DOHH2 (cell line): ENCODE data around the gene LRP10.
"Not testable (repeated sequence)": the region's sequence is repeated elsewhere in the genome, so short reads cannot be mapped to it uniquely, and the experiment has no call there.

ENCODE experiments used
- H3F3A ChIP-seq: fragments of 200-600 bp; sonication (generic), shearing (Covaris generic); 2 replicates; pipeline ENCODE4 v1.6.0; 2016; ENCODE audit warnings: antibody characterized with exemption, mild to moderate bottlenecking; ENCODE audit not compliant: control insufficient read depth, insufficient read depth
- H3K27ac ChIP-seq: fragments of 200-600 bp; sonication (generic); 2 replicates; pipeline ENCODE4 v1.5.1; 2014; ENCODE audit warnings: low read depth, mild to moderate bottlenecking, low read length, moderate library complexity
- H3K27me3 ChIP-seq: fragments of 200-600 bp; sonication (generic); 2 replicates; pipeline ENCODE4 v1.6.1; 2014; ENCODE audit warnings: mild to moderate bottlenecking, low read length, mixed read lengths; ENCODE audit not compliant: control insufficient read depth
- H3K36me3 ChIP-seq: fragments of 200-600 bp; sonication (generic); 2 replicates; pipeline ENCODE4 v1.6.1; 2014; ENCODE audit warnings: mild to moderate bottlenecking, low read length, moderate library complexity, mixed read lengths; ENCODE audit not compliant: control insufficient read depth
- H3K4me1 ChIP-seq: fragments of 200-600 bp; sonication (generic); 2 replicates; pipeline ENCODE4 v1.6.1; 2014; ENCODE audit warnings: mild to moderate bottlenecking, low read length, mixed read lengths; ENCODE audit not compliant: control insufficient read depth
- H3K4me2 ChIP-seq: fragments of 200-600 bp; sonication (generic); 2 replicates; pipeline ENCODE4 v1.6.0; 2014; ENCODE audit warnings: mild to moderate bottlenecking, low read length, moderate library complexity
- H3K4me3 ChIP-seq: fragments of 200-600 bp; sonication (generic); 2 replicates; pipeline ENCODE4 v1.5.1; 2014; ENCODE audit warnings: mild to moderate bottlenecking, low read length, mixed read lengths
- H3K79me2 ChIP-seq: fragments of 200-600 bp; sonication (generic); 2 replicates; pipeline ENCODE4 v1.6.1; 2014; ENCODE audit warnings: mild to moderate bottlenecking, low read length, mixed read lengths; ENCODE audit not compliant: control insufficient read depth
- H3K9me2 ChIP-seq: fragments of 200-600 bp; sonication (generic); replicated peaks from 2 replicates; pipeline ENCODE4 v1.6.1; 2014; ENCODE audit warnings: mild to moderate bottlenecking, low read length, mixed read lengths; ENCODE audit not compliant: control insufficient read depth
- H3K9me3 ChIP-seq: fragments of 200-600 bp; sonication (generic); 2 replicates; pipeline ENCODE4 v1.6.1; 2014; ENCODE audit warnings: antibody characterized with exemption, low read length, mixed read lengths; ENCODE audit not compliant: control insufficient read depth, insufficient read depth
- H4K20me1 ChIP-seq: fragments of 200-600 bp; sonication (generic); 2 replicates; pipeline ENCODE4 v1.6.0; 2014; ENCODE audit warnings: low read depth, mild to moderate bottlenecking, antibody characterized with exemption, low read length, moderate library complexity; ENCODE audit not compliant: control insufficient read depth, insufficient read depth
- EZH2phosphoT487 ChIP-seq: fragments of 200-600 bp; sonication (generic); IDR thresholded peaks from 2 replicates; pipeline ENCODE4 v1.6.1; 2017; ENCODE audit warnings: borderline replicate concordance, mild to moderate bottlenecking, antibody characterized with exemption, low read length, moderate library complexity, mixed read lengths
- TF ChIP-seq, protein P1 (sequence below): fragments of 200-600 bp; sonication (generic); IDR thresholded peaks from one replicate; pipeline ENCODE4 v1.5.1; 2014; ENCODE audit warnings: antibody characterized with exemption, mild to moderate bottlenecking, low read depth, low read length; ENCODE audit not compliant: poor library complexity, severe bottlenecking

LRP10 gene

DNA sequence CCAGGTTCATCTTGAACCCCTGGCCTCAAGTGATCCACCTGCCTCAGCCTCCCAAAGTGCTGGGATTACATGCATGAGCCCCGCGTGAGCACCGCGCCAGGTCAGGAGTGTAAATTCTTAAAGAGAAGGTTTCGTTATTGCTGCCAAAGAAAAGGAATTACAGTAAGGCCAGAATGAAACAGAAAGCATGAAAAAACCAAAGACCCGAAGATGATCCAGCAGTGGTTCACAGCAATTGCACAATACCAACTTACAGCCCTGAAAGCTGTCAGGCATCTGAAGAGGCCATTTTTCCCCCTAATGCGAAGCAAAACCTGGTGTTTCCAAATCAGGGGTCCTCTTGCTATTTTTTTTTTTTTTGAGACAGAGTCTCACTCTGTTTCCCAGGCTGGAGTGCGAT lies 37.1 kb downstream of the LRP10 start:
- Histone ChIP-seq H3K36me3 (peaks cover 81% of the 10 kb centered on the region), H4K20me1 (no peaks in the 10 kb centered on the region), H3K4me2 (no peak overlapping the region), H3K27ac (no peak overlapping the region), H3K9me2 (no peaks in the 10 kb centered on the region), H3K4me3 (no peak overlapping the region), H3K9me3 (no peaks in the 10 kb centered on the region), H3K4me1 (peaks cover 4% of the 10 kb centered on the region; the same call in 1 of the 2 replicates), H3K79me2 (peaks cover 36% of the 10 kb centered on the region), H3F3A (peaks cover 3% of the 10 kb centered on the region; the same call in 1 of the 2 replicates), H3K27me3 (no peaks in the 10 kb centered on the region)
- TF ChIP-seq, protein P1, sequence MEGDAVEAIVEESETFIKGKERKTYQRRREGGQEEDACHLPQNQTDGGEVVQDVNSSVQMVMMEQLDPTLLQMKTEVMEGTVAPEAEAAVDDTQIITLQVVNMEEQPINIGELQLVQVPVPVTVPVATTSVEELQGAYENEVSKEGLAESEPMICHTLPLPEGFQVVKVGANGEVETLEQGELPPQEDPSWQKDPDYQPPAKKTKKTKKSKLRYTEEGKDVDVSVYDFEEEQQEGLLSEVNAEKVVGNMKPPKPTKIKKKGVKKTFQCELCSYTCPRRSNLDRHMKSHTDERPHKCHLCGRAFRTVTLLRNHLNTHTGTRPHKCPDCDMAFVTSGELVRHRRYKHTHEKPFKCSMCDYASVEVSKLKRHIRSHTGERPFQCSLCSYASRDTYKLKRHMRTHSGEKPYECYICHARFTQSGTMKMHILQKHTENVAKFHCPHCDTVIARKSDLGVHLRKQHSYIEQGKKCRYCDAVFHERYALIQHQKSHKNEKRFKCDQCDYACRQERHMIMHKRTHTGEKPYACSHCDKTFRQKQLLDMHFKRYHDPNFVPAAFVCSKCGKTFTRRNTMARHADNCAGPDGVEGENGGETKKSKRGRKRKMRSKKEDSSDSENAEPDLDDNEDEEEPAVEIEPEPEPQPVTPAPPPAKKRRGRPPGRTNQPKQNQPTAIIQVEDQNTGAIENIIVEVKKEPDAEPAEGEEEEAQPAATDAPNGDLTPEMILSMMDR = no peak
- no peak for TF ChIP-seq EZH2phosphoT487

DNA sequence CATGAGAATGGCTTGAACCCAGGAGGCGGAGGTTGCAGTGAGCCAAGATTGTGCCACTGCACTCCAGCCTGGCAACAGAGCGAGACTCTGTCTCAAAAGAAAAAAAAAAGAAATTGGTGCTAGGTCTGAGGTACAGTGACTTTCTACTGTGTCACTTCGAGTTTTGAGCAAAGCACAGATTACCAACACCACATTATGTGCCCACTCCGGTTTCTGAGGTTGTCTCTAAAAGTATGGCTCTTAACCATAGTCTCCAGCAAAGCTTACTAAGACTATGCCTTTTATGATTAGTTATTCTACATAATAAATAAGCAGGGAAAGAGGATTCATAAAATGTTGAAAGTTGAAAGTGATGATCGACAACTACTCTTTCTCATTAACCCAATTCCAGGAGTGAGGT lies 39.4 kb downstream of the LRP10 start:
- peaks cover 58% of the 10 kb centered on the region for H3K79me2 ChIP-seq
- H3K27me3 ChIP-seq = no peaks in the 10 kb centered on the region
- H3K36me3 ChIP-seq = peaks cover 70% of the 10 kb centered on the region

DNA sequence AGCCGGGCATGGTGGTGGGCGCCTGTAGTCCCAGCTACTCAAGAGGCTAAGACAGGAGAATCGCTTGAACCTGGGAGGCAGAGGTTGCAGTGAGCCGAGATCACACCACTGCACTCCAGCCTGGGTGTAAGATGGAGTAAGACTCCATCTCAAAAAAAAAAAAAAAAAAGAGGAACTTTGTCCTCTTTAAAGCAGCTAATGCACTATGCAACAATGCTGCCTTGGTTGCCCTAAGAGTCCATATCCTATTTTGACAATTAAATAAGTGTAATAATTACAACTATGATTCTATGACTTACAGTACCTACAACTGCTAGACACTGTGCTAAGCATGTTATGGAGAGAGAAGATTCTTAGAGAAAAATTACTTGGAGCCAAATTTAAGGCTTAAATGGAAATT lies 43.3 kb downstream of the LRP10 start:
- not testable (repeated sequence) for H3K27me3 ChIP-seq, H3K9me2 ChIP-seq, H3K9me3 ChIP-seq, H3K4me2 ChIP-seq, H3K4me3 ChIP-seq, H4K20me1 ChIP-seq, H3K27ac ChIP-seq
- peaks cover 62% of the 10 kb centered on the region for H3K36me3 ChIP-seq
- H3K4me1 ChIP-seq = peaks cover 34% of the 10 kb centered on the region
- peaks cover 79% of the 10 kb centered on the region for H3K79me2 ChIP-seq
- H3F3A ChIP-seq = peaks cover 10% of the 10 kb centered on the region

More for the DNA sequence above, 39.4 kb downstream of the LRP10 start:
- H3K9me3 ChIP-seq = no peaks in the 10 kb centered on the region
- H3K4me2 ChIP-seq = no peak overlapping the region
- no peak overlapping the region for H3K4me3 ChIP-seq
- no peaks in the 10 kb centered on the region for H3K9me2 ChIP-seq
- TF ChIP-seq, protein P1 = no peak
- TF ChIP-seq EZH2phosphoT487 = no peak
- H4K20me1 ChIP-seq = no peaks in the 10 kb centered on the region
- H3K27ac ChIP-seq = no peak overlapping the region
- peaks cover 5% of the 10 kb centered on the region for H3F3A ChIP-seq
- H3K4me1 ChIP-seq = peaks cover 11% of the 10 kb centered on the region

DNA sequence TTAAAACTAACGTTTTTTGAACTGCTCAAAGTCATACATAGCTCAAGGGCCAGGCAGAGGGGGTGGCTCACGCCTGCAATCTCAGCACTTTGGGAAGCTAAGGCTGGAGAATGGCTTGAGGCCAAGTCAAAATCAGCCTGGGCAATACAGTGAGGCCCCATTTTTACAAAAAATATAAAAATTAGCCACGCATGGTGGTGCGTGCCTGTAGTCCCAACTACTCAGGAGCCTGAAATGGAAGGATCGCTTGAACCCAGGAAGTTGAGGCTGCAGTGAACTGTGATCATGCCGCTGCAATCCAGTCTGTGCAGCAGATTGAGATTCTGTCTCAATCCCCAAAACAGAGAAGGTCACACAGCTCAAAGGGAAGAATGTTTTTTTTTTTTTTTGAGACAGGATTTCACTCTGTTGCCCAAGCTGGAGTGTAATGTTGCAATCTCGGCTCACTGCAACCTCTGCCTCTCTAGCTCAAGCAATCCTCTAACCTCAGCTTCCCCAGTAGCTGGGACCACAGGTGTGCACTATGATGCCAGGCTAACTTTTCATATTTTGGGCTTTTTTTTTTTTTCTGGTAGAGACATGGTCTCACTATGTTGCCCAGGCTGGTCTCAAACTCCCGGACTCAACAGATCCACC lies 44.5 kb downstream of the LRP10 start:
- Histone ChIP-seq H4K20me1 (no peaks in the 10 kb centered on the region), H3K27me3 (no peaks in the 10 kb centered on the region), H3K4me3 (no peak overlapping the region), H3K4me1 (peaks cover 44% of the 10 kb centered on the region), H3K9me2 (no peaks in the 10 kb centered on the region), H3K27ac (no peak overlapping the region), H3F3A (peaks cover 21% of the 10 kb centered on the region), H3K4me2 (peak overlapping the region; percentile 15), H3K79me2 (peaks cover 75% of the 10 kb centered on the region), H3K9me3 (no peaks in the 10 kb centered on the region), H3K36me3 (peaks cover 69% of the 10 kb centered on the region)
- TF ChIP-seq EZH2phosphoT487 = no peak
- TF ChIP-seq, protein P1 = no peak
